HG03442 (cell line): ENCODE data around the gene NEU4.
A peak's percentile ranks its signal among the peaks of the same experiment; 100 is the strongest.
"Not testable (repeated sequence)": the region's sequence is repeated elsewhere in the genome, so short reads cannot be mapped to it uniquely, and the experiment has no call there.

ENCODE experiments used
- ATAC-seq: cut with Tn5 transposase; IDR thresholded peaks from one replicate; pipeline ENCODE4 v1.9.1; 2021; ENCODE audit warnings: mild to moderate bottlenecking, moderate library complexity; ENCODE audit not compliant: unreplicated experiment

NEU4 gene

GRCh38 chr2:241823531-241824437 lies 14.8 kb downstream of the NEU4 start:
- ATAC-seq = not testable (repeated sequence)

DNA sequence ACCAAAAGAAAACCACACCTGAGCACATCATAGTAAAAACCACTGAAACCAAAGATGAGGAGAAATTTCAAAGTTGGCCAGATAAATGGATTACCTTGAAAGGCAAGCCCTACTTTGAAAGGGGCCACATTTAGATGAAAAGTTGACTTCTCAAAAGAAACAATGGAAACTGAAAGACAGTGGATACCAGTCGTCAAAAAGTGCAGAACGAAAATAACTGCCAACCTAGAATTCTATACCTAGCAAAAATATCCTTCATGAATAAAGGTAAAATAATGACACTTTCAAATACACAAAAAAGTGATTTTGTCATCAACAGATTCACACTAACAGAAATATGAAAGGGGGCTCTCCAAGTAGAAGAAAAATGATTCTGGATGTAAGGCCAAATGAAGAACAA lies 18.4 kb downstream of the NEU4 start:
- no peak for ATAC-seq

DNA sequence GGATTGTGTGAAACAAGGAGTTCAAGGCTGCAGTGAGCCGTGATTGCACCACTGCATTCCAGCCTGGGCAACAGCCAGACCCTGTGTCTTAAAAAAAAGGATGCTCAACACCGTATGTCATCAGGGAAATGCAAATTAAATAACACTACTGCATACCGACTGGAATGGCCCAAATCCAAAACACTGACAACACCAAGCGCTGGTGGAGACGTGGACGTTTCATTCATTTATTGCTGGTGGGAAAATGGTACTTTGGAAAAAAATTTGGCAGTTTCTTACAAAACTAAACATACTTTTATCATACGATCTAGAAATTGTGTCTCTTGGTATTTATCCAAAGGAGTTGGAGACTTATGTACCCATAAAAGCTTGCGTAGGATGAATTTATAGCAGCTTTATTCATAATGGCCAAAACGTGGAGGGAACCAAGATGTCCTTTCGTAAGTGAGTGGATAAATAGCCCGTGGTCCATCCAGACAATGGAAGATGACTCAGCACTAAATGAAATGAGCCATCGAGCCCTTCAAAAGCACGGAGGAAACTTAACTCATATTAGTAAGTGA lies 24.2 kb downstream of the NEU4 start:
- no peak for ATAC-seq

- not testable (repeated sequence) for ATAC-seq
Observed at GRCh38 chr2:241833756-241834526, 24.9 kb downstream of the NEU4 start.

DNA sequence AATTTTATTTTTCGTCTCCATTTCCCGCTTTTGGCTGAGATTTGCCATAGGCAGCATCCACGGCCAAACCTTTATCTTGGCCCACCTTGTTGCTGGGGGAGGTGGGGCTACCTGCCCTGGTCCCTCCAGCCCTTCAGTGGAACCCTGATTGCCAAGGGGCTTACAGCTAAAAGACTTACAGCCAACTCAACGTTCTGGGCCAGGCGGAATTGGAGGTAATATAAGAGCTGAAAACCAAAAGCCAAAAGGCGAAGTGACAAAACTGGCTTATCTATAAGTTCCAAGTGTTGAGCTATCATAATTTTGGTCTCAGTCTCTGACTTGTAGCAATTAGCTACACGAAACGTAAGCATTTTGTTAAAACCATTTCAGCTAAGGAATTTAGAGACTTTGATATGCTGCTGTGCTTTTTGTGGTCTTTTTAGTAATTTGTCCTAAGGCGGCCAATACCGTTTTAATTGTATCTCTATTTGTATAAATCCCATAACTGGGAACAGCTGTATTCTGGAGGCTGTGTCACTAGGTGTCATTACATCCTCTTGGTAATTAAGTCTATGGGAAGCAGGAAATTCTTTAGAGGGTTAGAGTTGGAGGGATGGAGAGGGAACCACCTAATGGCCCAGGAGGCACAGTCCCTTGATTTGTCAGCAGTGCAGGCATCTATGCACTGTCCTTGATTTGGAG lies 25.7 kb downstream of the NEU4 start:
- no peak for ATAC-seq

DNA sequence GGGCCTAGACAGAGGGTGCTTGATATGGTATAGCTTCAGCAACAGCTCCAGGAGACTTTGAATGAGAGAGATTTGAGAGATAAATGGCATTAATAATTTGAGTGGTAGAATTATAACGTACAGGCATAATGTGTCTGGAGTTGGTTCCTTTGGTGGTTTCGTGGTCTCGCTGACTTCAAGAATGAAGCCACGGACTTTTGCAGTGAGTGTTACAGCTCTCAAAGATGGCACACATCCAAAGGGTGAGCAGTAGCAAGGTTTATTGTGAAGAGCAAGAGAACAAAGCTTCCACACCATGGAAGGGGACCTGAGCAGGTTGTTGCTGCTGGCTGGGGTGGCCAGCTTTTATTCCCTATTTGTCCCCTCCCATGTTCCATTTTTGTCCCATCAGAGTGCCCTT lies 26.6 kb downstream of the NEU4 start:
- ATAC-seq = no peak

DNA sequence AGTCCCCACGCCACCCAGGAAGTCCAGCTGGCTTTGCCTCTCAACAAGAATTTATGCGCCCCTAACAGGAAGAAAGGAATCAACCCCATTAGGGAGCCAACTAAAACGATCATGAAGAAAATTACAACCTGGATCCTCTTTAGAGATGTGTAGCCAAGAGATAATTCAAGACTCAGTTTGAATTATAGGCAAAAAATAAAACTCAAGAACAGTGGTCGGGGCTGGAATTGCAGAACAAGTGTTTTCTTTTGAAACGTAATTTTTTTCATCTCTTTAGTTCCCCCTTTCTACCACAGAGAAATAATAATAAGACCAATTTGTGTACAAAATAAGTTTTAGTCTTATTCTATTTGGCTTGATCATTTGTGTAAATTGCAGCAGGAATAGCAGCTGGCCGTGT lies 27.3 kb downstream of the NEU4 start:
- ATAC-seq = no peak

DNA sequence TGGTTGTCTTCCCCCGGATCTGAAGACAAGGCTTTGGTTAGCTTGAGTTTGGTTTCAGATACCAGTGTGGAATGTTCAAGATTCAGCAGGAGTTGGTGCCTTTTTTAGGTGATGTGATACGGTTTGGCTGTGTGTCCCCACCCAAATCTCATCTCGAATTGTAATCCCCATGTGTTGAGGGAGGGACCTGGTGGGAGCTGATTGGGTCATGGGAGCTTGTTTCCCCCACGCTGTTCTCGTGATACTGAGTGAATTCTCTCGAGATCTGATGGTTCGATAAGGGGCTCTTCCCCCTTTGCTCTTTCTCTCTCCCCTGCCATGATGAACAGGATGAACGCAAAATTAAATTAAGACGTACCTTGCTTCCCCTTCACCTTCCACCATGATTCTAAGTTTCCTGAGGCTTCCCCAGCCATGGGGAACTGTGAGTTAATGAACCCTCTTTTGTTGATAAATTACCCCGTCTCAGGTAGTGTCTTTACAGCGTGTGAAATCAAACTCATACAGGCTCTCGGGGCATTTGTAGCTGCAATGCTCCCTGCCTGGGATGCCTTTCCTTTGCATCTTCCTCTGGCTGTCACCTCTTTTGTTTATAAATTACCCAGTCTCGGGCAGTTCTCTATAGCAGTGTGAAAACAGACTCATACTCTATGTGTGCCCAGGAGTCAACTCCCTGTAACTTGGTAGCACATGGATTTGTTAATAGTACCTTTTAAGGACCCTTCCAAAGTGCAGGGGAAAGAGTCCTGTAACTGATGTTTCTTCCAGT lies 28.4 kb downstream of the NEU4 start:
- no peak for ATAC-seq

- ATAC-seq = no peak
Observed at GRCh38 chr2:241841181-241842066, 32.4 kb downstream of the NEU4 start.

DNA sequence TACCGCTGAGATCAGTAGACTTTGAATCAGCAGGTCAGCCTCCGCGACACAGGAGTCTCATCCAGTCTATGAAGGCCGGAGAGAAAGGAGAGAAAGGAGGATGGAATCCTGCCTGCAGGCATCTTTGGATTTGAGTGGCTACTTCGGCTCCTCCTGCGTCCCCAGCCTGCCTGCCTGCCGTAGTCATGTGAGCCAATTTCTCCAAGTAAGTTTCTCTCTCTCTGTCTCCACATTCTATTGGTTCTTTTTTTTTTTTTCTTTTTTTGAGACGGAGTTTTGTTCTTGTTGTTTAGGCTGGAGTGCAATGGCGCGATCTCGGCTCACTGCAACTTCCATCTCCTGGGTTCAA lies 33.0 kb downstream of the NEU4 start:
- ATAC-seq = no peak

DNA sequence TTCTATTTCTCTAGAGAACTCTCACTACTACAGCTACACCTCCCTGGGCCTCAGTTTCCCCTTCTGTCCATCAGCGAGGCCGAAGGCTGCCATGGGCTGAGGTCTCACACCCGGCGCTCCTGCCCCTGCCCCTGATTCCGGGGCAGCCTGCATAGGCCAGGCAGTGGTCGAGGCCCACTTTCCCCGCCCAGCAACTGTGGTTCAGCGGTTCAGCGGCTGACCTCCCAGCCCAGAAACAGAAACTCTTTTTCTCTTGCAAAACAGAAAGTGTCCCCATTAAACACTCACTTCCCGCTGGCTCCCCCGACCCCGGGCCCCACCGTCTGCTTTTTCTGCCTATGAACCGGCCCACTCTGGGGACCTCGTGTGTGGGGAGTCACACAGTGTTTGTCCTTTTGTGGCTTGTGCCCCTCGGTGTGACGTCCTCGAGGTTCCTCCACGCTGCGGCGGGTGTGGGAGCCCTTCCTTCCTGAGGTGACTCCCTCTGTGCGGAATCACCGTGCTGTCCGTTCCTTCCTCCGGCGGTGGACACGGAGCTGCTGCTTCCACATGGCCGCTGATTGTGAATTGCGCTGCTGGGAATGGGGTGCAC lies 33.7 kb downstream of the NEU4 start:
- no peak for ATAC-seq

GRCh38 chr2:241843321-241844065 lies 34.5 kb downstream of the NEU4 start:
- peak; percentile 23 for ATAC-seq

- peak; percentile 52 for ATAC-seq
Observed at GRCh38 chr2:241844066-241844728, 35.2 kb downstream of the NEU4 start.

GRCh38 chr2:241844831-241845578 lies 36.0 kb downstream of the NEU4 start:
- ATAC-seq = no peak

DNA sequence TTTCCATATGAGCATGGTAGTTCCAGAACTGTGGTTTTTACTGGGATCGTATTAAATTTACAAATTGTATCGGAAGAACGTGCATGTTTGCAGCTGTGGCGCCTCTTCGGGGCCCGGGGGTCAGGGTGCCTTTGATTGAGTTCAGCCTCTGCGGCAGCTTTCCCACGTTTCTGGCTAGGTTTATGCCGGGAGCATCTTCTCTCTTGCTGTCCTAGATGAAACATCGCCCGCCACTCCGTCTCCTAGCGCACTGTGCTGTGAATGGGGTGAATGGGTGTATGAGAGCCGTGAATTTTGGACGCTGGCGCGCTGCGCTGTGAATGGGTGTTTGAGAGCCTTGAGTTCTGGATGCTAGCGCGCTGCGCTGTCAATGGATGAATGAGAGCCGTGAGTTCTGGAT lies 37.4 kb downstream of the NEU4 start:
- no peak for ATAC-seq

DNA sequence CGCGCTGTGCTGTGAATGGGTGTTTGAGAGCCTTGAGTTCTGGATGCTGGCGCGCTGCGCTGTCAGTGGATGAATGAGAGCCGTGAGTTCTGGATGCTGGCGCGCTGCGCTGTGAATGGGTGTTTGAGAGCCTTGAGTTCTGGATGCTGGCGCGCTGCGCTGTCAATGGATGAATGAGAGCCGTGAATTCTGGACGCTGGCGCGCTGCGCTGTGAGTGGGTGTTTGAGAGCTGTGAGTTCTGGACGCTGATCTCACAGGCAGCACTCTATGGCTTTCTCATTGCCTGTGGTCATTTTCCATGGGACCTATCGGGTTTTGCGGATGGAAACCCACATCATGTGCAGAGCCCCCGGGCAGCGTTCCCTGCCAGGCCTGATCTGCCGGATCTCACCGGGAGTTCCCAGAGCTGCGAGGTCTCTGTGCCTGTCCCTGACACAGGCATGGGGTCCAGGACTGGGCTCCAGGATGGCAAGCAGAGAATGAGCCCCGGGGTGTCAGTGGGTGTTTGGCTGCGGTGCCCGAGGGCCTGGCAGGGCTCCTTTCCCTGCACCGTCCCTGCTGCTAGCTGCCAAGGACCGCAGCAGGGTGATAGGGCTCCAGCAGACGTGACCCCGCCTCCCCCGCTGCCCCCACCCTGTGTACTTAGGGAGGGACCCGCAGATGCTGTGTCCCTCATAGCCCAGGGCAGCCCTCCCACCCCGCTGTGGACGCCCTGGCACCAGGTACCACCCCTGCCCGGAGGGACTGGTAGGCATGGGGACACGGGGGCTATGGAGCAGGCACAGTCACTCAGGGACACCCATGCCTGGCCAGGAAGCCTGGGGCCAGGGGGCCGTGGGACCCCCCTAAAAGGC lies 40.0 kb downstream of the NEU4 start:
- ATAC-seq = no peak
